HEK293T (cell line): ENCODE results near the gene CD2BP2.

Source experiments
- CTCF ChIA-PET: fragments of 350-600 bp; formaldehyde crosslinking; extraction: SDS; loops from one replicate; lab custom pipeline; 2021; ENCODE audit warnings: antibody characterized with exemption, inconsistent platforms; lab: Yijun Ruan, JAX
- POLR2A ChIA-PET: fragments of 350-600 bp; formaldehyde crosslinking; extraction: SDS; loops from one replicate; lab custom pipeline; 2020; ENCODE audit warnings: antibody characterized with exemption, inconsistent platforms; lab: Yijun Ruan, JAX
- DNase-seq: peaks from one replicate; pipeline ENCODE4 v3.0.0; 2012; ENCODE audit warnings: mixed read lengths; ENCODE audit errors: extremely low spot score
- ARNT ChIP-seq: fragments of 450-650 bp; IDR thresholded peaks from 2 replicates; pipeline ENCODE4 v1.6.1; 2017; ENCODE audit warnings: mild to moderate bottlenecking
- BHLHE40 ChIP-seq: fragments of 450-650 bp; IDR thresholded peaks from 2 replicates; pipeline ENCODE4 v1.6.1; 2016; ENCODE audit warnings: mild to moderate bottlenecking, moderate library complexity, borderline replicate concordance
- CTBP1 ChIP-seq: fragments of 450-650 bp; IDR thresholded peaks from 2 replicates; pipeline ENCODE4 v1.6.1; 2016; ENCODE audit warnings: borderline replicate concordance
- ELF4 ChIP-seq: fragments of 450-650 bp; IDR thresholded peaks from 2 replicates; pipeline ENCODE4 v1.6.1; 2017; ENCODE audit warnings: antibody characterized with exemption
- FOXA1 ChIP-seq: fragments of 450-650 bp; IDR thresholded peaks from 2 replicates; pipeline ENCODE4 v1.6.1; 2016; ENCODE audit warnings: mild to moderate bottlenecking
- FOXK2 ChIP-seq: fragments of 450-650 bp; IDR thresholded peaks from 2 replicates; pipeline ENCODE4 v1.6.1; 2016; ENCODE audit warnings: mild to moderate bottlenecking
- FOXM1 ChIP-seq: fragments of 450-650 bp; IDR thresholded peaks from 2 replicates; pipeline ENCODE4 v1.6.1; 2017; ENCODE audit warnings: mild to moderate bottlenecking, borderline replicate concordance
- HDGF ChIP-seq: fragments of 450-650 bp; IDR thresholded peaks from 2 replicates; pipeline ENCODE4 v1.6.1; 2017; ENCODE audit warnings: antibody characterized with exemption, borderline replicate concordance
- L3MBTL2 ChIP-seq: fragments of 450-650 bp; conservative IDR thresholded peaks from 2 replicates; pipeline ENCODE4 v1.6.1; 2016; ENCODE audit warnings: mild to moderate bottlenecking
- LEF1 ChIP-seq: fragments of 450-650 bp; IDR thresholded peaks from 2 replicates; pipeline ENCODE4 v1.6.1; 2017; ENCODE audit warnings: mild to moderate bottlenecking, borderline replicate concordance
- NFRKB ChIP-seq: fragments of 450-650 bp; IDR thresholded peaks from 2 replicates; pipeline ENCODE4 v1.6.1; 2016; ENCODE audit warnings: mild to moderate bottlenecking, moderate library complexity
- PKNOX1 ChIP-seq: fragments of 450-650 bp; IDR thresholded peaks from 2 replicates; pipeline ENCODE4 v1.6.1; 2016
- SP1 ChIP-seq: fragments of 450-650 bp; IDR thresholded peaks from 2 replicates; pipeline ENCODE4 v1.6.1; 2017
- SUZ12 ChIP-seq: fragments of 450-650 bp; IDR thresholded peaks from 2 replicates; pipeline ENCODE4 v1.6.1; 2016; ENCODE audit warnings: mild to moderate bottlenecking
- TARDBP ChIP-seq: fragments of 450-650 bp; IDR thresholded peaks from 2 replicates; pipeline ENCODE4 v1.6.1; 2016
- ZNF384 ChIP-seq: fragments of 450-650 bp; IDR thresholded peaks from 2 replicates; pipeline ENCODE4 v1.6.1; 2016

CD2BP2 gene

GRCh38 chr16:30375864-30376263, 20.8 kb upstream of the CD2BP2 start:
- DNase-seq = no peak
- ChIA-PET CTCF (interaction anchor here (0.7 kb wide), 1 partner anchor 226 kb away, joined by 3 read pairs; no protein-coding TSS in a partner anchor), POLR2A (interaction anchor here (1.4 to 9.4 kb wide), 5 partner anchors 9 to 499 kb away, joined by 3 to 75 read pairs (median 7); partner anchors contain the start of genes ZNF48 and ZNF771)
- no peak for TF ChIP-seq HDGF
- no peak for TF ChIP-seq ARNT
- no peak for TF ChIP-seq SP1
- no peak for TF ChIP-seq ELF4
- TF ChIP-seq BHLHE40 = no peak
- no peak for TF ChIP-seq LEF1
- no peak for TF ChIP-seq ZNF384
- TF ChIP-seq TARDBP = no peak
- no peak for TF ChIP-seq L3MBTL2
- TF ChIP-seq SUZ12 = no peak
- no peak for TF ChIP-seq FOXA1
- TF ChIP-seq NFRKB = no peak

- no peak for TF ChIP-seq ZNF384
- TF ChIP-seq FOXK2 = no peak
- TF ChIP-seq L3MBTL2 = no peak
- TF ChIP-seq TARDBP = no peak
- TF ChIP-seq HDGF = no peak
- TF ChIP-seq PKNOX1 = no peak
- TF ChIP-seq FOXM1 = no peak
- no peak for TF ChIP-seq LEF1
- TF ChIP-seq ELF4 = no peak
- TF ChIP-seq SP1 = no peak
- no peak for TF ChIP-seq BHLHE40
- TF ChIP-seq CTBP1 = no peak
- TF ChIP-seq ARNT = no peak
- no peak for TF ChIP-seq FOXA1
- TF ChIP-seq NFRKB = no peak
- TF ChIP-seq SUZ12 = no peak
- CTCF ChIA-PET = interaction anchor here (0.7 kb wide), 1 partner anchor 318 kb away, joined by 3 read pairs; no protein-coding TSS in a partner anchor
- no peak for DNase-seq
- POLR2A ChIA-PET = no interaction called here
Measured at GRCh38 chr16:30374538-30374937, 19.4 kb upstream of the CD2BP2 start, which contains the start of gene MYL11. TSS of gene MYL11 (plus strand) at chr16:30374802. CDS start at chr16:30374858, 56 bp downstream.

DNA sequence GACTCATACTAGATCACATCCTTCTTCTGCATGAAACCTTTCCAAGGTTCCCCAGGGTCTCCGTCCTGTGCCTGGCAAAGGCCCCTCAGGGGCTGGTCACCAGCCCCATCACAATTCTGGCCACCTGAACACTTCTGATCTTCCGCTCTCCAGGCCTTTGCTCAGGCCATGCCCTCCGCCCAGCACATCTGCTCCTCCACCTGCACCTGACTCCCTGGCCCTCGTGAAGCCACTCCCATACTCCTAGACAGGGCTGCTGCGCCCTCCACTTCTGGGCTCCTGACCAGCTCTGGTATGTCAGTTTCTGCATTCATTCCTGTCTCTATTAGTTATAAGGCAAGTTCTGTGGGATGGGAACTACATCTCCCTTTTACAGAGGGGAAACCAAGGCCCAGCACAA, 17.6 kb upstream of the CD2BP2 start:
- DNase-seq = no peak
- POLR2A ChIA-PET = interaction anchor here (2.9 kb wide), 1 partner anchor 22 kb away, joined by 37 read pairs; the partner anchor contains the start of gene ZNF48
- CTCF ChIA-PET = no interaction called here
- TF ChIP-seq SUZ12 = no peak
- no peak for TF ChIP-seq L3MBTL2
- TF ChIP-seq ARNT = no peak
- TF ChIP-seq NFRKB = no peak
- TF ChIP-seq FOXM1 = no peak
- no peak for TF ChIP-seq FOXK2
- TF ChIP-seq ZNF384 = no peak
- no peak for TF ChIP-seq FOXA1
- TF ChIP-seq ELF4 = no peak
- TF ChIP-seq PKNOX1 = no peak

- DNase-seq = no peak
- TF ChIP-seq CTBP1 (no peak), HDGF (no peak), NFRKB (no peak), ELF4 (no peak), ZNF384 (no peak), SP1 (no peak), PKNOX1 (no peak), BHLHE40 (no peak), SUZ12 (no peak), FOXM1 (no peak), L3MBTL2 (no peak), FOXA1 (no peak), TARDBP (no peak), ARNT (no peak), LEF1 (no peak), FOXK2 (no peak)
- CTCF ChIA-PET = interaction anchor here (1.8 kb wide), 1 partner anchor 18 kb away, joined by 10 read pairs; the partner anchor contains the start of gene CD2BP2
- POLR2A ChIA-PET = interaction anchor here (0.9 to 6.0 kb wide), 13 partner anchors 10 to 280 kb away, joined by 3 to 95 read pairs (median 12); partner anchors contain the start of genes CD2BP2, PRR14, SEPTIN1 and TBX6
Measured at GRCh38 chr16:30372038-30372712, 17.1 kb upstream of the CD2BP2 start.

DNA sequence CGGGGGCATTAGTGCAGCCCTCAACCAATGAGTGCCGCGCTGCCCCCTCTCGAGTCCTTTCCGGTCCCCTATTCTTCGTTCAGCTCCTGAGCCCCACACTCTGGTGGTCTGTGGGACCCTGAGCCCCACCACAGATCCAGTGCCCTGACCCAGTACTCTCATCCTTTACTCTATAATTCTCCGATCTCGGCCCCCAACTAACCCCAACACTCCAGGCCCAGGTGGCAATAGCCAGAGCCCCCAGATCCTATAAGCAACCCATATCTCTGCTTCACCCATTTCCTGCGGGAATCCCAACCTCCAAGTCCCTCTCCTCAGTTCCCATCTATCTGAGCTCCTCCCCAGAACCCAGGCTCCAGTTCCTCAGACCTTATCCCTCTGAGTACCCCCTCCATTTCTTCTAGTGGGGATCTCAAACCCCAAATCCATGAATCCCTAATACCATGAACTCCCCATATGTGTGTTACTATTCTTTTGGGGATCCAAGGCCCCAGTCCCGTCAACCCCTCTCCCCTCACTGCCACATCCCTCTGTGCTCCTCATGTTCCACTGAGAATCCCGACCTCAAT, 16.2 kb upstream of the CD2BP2 start:
- CTCF ChIA-PET = interaction anchor here (0.9 to 1.8 kb wide), 10 partner anchors 17 to 279 kb away, joined by 3 to 10 read pairs (median 5); partner anchors contain the start of genes CD2BP2, DCTPP1, TBX6 and ZNF48
- POLR2A ChIA-PET = interaction anchor here (0.6 to 6.0 kb wide), 27 partner anchors 11 to 306 kb away, joined by 3 to 95 read pairs (median 5); partner anchors contain the start of genes ALDOA, CD2BP2, CORO1A and DCTPP1
- no peak for TF ChIP-seq BHLHE40
- no peak for TF ChIP-seq CTBP1
- no peak for TF ChIP-seq ELF4
- TF ChIP-seq NFRKB = no peak
- no peak for TF ChIP-seq FOXA1
- no peak for TF ChIP-seq ZNF384
- no peak for TF ChIP-seq TARDBP
- TF ChIP-seq L3MBTL2 = no peak
- TF ChIP-seq SP1 = no peak
- TF ChIP-seq LEF1 = no peak
- TF ChIP-seq PKNOX1 = no peak
- no peak for TF ChIP-seq HDGF
- no peak for TF ChIP-seq ARNT
- no peak for TF ChIP-seq FOXM1
- TF ChIP-seq FOXK2 = no peak
- no peak for TF ChIP-seq SUZ12
- no peak for DNase-seq
